GM12801 (cell line): ENCODE results near the gene VPREB3.

Experiments used
- TF ChIP-seq, protein P1 (sequence below): IDR thresholded peaks from one replicate; pipeline ENCODE4 v1.5.1; 2011; ENCODE audit warnings: control low read depth; ENCODE audit not compliant: insufficient read length; ENCODE audit errors: extremely low read depth

The VPREB3 gene

DNA sequence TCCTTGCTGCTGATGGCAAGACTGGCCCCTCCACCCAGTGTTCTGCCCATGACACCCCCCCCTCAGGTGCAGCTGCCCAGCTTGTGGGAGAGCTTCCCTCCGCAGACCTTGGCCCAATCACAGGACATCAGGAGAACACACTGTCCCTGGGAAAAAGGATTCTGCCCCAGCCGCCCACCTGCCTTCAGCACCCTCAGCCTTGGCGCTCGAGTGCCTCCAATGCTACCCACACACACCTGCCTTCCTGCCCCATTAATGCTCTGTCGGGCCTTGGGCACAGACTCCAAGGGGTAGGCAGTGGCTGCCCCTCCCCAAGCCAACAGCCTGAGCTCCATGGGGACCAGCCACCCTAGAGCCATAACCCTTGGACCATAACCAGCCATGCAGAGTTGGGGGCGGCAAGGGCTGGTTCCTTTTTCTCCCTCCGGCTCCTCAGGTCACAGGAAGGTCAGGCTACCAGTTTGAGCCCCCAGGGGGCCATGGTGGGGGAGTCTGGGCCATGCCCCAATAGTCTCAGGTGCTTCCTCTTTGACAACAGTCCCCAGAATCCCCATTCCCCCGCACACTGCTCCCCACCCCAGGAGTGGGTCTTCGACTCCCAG, 2.0 kb downstream of the VPREB3 start:
- TF ChIP-seq, protein P1, sequence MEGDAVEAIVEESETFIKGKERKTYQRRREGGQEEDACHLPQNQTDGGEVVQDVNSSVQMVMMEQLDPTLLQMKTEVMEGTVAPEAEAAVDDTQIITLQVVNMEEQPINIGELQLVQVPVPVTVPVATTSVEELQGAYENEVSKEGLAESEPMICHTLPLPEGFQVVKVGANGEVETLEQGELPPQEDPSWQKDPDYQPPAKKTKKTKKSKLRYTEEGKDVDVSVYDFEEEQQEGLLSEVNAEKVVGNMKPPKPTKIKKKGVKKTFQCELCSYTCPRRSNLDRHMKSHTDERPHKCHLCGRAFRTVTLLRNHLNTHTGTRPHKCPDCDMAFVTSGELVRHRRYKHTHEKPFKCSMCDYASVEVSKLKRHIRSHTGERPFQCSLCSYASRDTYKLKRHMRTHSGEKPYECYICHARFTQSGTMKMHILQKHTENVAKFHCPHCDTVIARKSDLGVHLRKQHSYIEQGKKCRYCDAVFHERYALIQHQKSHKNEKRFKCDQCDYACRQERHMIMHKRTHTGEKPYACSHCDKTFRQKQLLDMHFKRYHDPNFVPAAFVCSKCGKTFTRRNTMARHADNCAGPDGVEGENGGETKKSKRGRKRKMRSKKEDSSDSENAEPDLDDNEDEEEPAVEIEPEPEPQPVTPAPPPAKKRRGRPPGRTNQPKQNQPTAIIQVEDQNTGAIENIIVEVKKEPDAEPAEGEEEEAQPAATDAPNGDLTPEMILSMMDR = no peak

DNA sequence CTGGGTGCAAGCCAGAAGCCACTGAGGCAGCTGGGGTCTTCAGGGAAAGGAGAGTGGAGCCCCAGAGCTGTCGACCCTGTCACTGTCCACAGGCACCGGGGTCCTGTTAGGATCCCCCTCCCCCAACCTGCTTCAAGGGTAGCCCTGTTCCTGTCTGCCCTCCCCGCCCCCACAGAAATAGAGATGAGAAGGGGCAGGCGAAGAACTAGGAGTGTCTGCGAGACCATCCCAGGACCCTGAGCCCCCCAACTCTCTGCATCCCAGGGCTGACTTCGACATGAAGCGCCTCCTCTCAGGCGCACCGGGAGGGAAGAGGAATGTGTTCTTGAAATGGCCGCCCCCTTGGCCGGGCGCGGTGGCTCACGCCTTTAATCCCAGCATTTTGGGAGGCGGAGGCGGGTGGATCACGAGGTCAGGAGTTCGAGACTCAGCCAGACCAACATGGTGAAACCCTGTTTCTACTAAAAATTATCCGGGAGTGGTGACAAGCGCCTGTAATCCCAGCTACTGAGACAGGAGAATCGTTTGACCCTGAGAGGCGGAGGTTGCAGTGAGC, 2.7 kb downstream of the VPREB3 start:
- TF ChIP-seq, protein P1 = no peak

DNA sequence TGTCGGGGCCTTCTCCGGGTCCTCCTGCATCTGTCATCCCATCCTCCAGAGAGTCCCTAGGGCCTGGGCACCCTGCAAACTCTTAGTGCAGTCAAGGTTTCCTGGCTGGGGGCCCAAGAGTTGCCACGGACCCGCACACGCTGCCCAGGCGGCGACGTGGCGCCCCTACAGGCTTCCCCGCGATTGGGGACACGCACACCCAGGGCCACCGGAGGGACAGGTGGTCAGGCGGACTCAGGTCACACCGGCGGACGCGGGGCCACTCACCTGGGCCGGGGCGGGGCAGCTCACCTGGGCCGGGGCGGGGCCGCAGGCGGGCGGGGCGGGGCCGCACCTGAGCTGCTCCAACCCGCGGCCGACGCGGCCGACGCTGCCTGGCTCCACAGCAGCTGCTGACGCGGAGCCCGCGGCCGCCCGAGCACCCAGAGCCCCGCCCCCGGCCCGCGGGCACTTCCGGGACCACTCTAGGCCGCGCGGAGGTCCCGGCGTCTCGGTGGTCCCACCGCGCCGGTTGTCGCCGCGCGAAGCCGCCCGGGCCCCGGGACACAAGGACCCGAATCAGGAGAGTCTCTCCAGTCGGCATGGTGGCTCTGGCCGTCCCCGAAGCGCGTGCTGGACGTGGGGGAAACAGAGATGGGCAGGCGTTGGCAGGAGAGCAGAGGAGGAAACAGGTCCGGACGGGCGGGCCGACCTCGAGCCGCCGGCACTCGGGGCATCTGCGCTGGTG, 3.3 kb downstream of the VPREB3 start, which contains the start of gene ZNF70:
TSS of gene ZNF70 (minus strand) at position 399 of the 727 bp plus-strand sequence. CDS start 5,972 bp downstream, outside the sequence.
- TF ChIP-seq, protein P1 = no peak

DNA sequence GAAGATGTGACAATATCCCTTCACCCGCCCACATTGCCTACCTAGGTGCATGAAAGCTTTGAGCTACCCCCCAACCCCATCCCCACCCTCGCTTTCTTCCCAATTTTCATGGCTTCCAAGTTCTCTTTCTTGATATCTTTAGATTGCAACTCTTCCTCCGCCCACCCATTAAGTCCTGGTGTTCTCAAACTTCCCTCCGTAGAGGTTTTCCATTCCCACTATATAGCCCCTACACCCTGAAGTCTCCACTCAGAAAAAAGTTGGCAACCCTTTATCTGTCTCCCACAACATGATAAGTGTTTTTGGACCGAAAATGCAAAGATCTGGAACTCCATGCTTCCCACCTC, 3.9 kb downstream of the VPREB3 start:
- TF ChIP-seq, protein P1 = no peak

DNA sequence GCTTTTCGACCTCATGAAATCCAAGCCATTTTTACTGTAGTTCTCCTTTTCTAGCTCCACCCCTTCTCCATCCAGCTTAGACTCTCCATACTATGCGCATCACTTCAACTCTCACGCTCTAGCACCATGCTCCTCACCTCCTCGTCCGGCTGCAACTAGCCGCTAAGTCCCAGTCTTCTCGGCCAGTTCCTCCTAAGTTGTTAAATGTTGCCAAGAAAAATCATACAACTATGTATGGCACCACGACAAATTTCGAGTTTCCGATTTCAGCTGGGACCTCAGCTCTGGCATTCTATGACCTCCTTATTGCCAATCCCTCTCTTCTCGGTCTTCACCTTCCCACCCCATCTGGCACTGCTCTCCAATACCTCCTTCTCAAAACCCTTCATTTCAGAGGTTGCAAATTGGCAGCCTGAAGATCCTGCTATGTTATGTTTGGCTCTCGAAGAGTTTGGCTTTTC, 4.4 kb downstream of the VPREB3 start:
- TF ChIP-seq, protein P1 = no peak

DNA sequence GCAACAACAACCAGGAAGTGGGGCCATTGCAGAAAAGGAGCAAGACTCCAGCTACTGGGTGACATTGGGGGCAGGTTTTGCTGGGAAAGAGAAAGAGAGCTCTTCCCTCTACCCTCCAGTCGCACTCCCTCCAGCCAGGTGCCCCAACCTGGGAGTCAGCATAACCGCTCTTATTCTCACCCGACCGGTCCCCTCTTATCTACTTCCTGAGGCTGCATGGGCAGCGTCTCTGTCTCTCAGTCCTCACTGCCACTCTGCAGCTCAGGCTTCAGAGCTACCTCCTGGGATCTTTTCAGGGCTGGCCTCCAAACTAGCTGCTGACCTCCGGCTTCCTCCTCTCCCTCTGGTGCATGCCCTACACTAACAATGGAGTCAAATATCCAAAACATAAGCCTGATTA, 8.4 kb downstream of the VPREB3 start:
- TF ChIP-seq, protein P1 = no peak

DNA sequence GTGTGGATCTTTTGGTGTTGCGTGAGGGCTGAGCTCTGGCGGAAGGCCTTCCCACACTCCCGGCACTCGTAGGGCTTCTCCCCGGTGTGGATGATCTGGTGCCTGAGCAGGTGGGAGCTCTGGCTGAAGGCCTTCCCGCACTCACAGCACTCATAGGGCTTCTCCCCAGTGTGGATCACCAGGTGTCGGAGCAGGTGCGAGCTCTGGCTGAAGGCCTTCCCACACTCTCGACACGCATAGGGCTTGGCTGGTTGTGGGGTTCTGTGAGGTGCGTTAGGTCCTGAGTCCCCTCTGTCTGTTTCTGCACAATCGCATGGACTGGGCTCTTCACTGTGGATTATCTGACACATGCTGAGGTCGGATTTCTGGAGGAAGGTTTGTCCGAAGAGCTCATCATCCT, 9.7 kb downstream of the VPREB3 start:
- TF ChIP-seq, protein P1 = no peak
